MV-4-11 (cell line): Measurements from ENCODE around the gene CARD11.
"Not testable (repeated sequence)": the region's sequence is repeated elsewhere in the genome, so short reads cannot be mapped to it uniquely, and the experiment has no call there.

Experiments used
- DNase-seq: peaks from one replicate; lab custom pipeline; 2025; lab: John Stamatoyannopoulos, UW

CARD11 gene

DNA sequence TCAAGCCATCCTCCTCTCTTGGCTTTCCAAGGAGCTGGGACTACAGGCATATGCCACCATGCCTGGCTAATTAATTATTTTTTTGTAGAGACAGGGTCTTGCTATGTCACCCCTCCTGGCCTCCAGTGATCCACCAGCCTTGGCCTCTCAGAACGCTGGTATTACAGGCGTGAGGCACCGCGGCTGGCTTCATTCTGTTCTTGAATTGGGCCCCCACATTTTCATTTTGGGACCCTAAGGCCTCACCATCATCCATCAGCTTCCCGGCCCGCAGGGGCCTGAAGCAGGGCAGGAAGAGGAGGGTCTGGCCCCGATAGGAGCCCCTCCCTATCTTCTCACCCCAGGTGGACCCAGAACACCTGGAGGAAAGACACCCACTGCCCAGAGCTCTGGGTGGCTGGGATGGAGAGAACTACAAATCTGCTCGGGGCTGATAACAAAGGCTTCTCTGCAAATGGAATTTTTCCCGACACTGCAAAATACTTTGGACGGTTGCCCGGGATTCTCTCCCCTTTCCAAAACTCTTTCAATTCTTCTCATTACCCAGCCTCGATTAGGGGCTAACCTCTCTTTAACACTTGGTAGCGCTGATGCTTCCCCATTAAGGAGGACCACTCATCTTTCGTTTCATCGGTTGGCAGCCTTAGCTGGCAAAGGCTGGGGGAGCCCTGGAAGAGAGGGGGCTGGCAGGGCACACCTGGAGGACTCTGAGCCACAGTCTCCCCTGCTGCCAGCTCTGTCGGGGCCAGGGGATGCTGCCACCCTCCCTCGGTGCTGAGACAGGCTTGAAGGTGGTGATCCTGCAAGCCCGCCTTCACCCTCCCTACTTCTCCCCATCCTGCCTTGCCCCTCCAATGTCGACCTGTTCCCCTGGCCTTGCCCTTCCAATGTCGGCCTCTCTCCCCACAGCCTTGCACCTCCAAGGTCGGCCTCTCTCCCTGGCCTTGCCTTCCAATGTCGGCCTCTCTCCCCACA, 118.5 kb downstream of the CARD11 start:
- DNase-seq: no peak

DNA sequence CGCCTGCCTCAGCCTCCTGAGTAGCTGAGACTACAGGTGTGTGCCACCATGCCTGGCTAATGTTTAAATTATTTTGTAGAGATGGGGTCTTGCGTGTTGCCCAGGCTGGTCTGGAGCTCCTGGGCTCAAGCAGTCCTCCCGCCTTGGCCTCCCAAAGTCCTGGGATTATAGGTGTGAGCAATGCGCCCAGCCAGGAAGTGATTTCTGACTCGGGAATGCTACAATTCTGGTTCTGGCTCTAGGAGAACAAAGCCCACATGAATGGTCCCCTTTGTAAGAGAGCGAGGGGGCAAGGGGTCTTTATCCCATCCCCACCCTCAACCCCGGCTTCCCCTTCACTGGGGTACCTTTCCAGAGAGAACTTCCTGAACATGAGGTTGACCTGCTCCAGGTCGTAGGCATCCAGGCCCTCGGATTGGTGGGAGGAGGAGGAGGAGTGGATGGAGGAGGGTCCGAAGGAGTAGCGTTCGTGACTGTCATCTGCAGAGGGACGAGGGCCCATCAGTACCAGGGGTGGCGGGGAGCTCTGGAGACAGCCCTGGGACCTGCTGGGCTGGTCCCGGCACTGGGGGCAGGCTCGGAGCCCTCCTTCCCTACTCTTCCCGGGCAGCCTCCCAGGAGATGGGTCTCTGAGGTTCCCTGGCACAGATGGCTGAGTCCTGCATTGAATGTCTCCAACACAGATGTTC, 119.6 kb downstream of the CARD11 start:
- no peak for DNase-seq

DNA sequence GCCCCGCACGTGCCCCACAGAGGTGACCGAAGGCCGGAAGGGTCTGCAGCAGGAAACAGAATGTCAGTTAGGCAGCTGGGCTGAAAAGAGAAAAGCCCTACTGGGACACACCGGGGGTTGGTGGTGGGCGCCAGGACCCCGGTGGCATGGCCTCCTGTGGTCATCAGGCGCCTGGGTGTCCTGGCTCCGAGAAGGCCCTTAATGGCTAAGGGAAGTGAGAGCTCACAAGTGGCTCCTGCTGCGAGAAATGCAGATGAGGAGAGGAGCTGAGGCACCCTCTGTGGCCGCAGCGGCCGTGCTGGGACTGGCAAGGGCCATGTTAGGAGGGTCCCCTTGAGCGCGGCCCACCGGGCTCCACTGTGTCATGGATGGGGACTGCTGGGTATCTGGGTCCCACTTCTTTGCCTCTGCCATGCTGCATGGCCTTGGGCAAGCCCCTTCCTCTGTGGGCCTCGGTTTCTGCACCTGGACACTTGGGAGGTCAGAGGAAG, 120.3 kb downstream of the CARD11 start:
- no peak for DNase-seq

DNA sequence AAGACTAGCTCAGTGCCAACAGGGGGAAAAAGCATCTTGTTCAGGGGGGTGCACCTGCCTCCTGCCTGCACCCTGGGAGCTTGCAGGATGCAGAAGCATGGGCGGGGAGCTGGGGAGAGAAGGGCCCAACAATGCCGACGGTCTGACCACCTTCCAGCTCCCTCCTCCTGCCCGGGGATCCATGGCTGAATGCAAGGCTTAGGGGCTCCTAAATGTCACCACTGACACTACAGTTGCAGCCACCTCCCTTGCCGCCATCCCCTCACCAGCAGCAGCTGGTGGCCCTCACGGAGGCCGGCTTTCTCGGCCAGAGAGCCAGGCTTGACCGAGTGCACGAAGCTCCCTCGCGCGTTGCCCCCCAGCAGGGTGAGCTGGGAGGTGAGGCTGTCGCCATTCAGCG, 120.8 kb downstream of the CARD11 start:
- DNase-seq: no peak

DNA sequence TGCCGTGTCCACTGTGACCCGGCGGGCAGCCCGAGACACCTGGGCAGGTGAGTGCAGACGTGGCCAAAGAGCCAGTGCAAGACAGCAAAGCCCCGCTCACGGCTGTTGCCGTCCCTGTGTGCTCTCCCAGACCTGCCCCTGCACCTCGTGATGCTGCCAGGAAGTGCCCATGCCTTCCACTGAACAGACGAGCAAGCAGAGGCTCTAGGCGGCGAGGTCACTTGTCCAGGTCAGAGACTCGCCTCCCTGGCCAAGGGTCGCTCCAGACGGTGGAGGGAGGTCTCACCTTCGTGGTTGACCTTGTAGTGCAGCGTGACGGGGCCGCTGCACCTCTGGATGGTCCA, 121.3 kb downstream of the CARD11 start:
- DNase-seq: no peak

DNA sequence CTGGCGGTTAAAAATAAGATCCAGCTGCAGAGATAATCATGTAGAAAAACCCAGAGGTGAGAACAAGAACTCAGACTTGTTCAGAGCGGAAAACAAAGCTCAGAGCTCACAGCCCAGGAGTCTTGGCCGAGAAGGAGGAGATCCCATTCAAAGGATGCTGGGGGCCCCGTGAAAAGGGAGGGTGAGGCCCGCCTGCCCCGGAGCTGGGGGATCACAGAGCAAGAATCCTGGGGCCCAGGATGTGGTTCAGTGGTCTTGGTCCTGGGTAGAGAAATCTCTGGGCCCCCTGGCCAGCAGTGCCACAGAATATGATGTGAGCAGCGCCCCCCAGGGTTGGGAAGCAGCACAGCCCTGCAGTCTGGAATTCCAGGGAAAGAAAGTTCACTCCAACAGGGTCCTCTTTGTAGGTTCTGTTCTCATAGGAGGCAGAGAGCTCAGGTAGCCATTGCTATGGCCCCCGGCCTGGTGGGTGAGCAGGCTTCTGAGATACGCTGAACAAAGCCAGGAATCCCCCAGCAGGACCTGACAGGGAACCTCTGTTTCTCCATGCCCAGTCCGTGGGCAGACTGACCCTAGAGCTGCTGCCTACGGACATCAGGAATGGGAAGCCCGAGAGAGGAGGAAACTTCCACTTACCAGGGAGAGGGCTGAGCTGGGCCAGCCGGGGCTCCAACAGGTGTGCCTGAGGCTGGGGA, 121.9 kb downstream of the CARD11 start:
- DNase-seq: no peak

DNA sequence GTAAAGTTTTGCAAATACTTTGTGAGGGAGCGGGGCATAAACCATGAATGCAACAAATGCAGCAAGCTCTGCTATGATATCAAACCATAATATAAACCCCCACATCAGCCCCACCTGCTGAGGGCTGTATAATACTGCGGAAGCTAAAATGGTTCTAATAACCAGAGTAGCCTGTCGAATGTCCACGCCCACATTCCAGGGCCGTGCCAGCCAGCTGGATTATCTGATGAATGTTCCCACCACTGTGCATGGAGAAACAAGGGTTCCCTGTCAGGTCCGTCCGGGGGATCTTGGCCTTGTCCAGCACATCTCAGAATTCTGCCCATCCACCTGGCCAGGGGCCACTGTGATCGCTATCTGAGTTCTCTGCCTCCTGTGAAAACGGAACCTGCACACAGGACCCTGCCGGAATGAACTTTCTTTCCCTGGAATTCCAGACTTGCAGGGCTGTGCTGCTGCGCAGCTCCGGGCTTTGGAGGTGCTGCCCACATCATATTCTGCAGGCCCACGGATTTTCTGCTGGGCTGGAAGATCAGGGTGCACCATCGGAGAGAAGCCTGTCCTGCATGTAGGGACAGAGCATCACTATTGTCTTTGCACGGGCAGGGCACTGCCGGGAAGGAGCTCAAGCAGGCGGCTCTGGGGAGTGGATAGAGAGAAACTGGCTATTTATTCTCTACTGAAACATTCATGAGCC, 122.6 kb downstream of the CARD11 start:
- DNase-seq: no peak

DNA sequence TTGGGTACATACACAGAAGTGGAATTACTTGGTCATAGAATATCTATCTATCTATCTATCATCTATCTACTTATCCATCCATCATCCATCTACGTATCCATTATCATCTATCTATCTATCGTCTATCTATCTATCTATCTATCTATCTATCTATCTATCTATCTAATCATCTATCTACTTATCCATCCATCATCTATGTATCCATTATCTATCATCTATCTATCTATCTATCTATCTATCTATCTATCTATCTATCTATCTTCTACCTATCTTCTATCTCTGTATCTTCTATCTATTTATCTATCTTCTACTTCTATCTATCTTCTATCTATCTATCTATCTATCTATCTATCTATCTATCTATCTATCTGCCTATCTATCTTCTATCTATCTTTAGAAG, 123.2 kb downstream of the CARD11 start:
- DNase-seq: not testable (repeated sequence)

DNA sequence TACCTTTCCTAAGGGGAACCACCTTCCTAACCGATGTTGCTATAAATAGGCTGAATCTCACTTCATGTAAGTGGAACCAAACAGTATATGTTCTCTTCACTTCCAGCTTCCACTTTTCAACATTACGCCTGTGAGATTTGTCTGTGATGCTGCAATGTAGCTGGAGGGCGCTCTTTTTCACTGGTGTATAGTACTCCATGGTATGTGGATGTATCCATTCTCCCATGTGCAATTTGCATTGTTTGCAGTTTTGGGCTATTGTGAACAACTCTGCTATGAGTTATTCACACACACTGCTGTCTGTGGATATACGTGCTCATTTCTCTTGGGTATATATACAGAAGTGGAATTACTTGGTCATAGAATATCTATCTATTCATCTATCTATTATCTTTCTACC, 123.6 kb downstream of the CARD11 start:
- DNase-seq: no peak

DNA sequence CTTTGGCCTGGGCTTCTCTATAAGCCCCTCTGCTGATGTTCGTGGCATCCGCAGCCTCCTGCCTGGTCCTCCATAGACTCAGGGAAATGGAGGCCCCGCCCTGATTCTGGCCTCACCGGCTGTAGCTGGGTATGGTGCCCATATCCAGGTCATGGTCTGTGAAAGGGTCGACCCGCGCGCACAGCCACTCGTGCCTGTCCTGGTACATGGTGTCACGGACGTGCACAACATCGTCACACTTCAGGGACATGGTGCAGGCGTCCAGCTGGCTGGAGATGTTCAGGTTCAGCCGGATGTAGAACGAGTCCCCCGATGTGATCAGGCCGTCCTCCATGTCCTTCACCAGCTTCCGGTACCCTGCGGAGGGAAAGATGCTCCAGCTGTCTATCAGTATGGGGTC, 124.4 kb downstream of the CARD11 start:
- DNase-seq: no peak

DNA sequence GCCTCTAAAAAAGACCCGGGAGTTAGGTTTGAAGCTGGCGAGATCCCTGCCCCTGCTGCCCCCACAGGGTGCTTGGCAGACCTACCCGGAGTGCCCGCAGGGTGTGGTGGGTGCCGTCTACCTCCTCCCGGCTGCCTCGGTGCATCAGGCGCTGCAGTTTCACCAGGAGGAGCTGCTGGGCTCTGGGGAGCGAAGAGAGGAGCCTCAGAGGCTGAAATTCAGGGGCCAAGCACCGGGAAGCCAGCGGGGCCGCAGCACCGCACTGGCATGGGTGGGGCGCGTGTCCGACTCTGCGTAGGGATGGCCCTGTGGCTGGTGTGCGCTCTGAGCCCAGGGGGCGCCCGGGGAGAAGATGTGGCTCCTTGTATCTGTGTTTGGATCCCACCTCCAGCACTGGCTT, 125.3 kb downstream of the CARD11 start:
- DNase-seq: no peak

DNA sequence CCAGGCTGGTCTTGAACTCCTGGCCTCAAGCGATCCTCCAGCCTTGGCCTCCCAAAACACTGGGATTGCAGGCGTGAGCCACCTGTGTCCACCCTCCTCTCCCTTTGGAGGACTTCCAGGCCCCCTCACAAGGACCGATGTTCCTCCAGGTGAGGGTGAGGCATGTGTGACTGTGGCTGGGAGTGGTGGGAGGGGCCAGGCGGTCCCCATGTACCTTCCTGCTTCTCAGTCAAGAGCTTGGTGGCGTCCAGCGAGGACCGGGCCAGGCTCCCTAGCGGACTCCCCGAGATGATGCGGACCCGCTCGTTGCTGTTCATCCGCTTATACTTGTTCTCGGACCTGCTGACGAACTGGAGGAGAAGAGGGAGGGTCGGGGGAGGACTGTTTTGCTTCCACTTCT, 128.6 kb downstream of the CARD11 start:
- no peak for DNase-seq

DNA sequence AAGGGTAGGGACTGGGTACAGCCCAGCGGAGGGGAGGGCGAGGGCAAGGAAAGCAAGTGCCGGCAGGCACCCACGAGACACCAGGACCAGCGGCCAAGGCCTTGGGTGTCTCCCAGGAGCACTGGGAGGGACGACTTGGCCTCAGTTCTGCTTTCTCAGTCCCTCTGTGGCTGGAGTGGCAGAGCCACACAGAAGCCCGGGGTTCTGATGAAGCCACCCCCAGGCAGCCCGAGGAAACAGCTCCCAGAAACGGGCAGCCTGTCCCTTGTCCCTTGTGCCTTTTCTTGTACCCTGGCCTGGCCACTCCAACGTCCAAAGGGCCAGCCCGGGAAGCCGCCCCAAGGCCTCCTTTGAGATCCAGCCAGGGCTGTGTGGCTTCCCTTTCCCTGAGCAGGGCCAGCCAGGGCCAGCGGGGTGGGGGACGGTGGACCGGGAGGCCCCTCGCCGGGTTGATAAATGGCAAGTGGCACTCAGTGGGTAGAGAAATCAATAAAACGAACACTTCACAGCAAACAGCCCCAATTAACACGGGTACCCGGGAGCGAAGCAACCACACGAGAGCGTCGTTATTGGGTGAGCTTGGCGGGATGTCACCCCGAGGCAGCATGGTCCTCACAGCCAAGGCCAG, 129.8 kb downstream of the CARD11 start:
- DNase-seq: peak; percentile 8

DNA sequence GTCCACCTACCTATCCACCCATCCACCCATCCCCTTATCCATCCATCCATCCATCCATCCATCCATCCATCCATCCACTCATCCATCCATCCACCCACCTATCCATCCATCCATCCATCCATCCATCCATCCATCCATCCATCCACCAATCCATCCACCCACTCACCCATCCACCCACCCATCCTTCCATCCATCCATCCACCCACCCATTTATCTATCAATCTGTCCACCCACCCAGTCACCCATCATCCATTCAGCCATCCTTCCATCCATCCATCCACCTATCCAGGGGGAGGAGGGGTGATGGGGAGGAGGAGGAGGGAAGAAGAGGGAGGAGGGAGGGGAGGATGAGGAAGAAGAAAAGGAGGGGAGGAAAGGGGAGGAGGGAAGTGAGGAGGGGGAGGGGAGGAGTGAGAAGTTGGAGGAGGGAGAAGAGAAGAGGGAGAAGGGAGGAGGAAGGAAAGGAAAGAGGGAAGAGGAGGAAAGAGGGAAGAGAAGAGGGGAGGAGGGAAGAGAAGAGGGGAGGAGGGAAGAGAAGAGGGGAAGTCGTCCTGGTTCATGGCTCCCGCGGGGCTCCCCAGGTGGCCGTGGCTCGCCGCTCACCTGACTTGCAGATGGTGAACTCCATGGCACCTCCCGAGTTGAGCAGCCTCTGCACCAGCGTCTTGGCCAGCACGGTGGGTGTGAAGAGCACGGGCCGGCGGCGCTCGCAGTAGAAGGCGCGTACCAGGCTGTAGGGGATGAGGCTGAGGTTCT, 130.8 kb downstream of the CARD11 start:
- DNase-seq: no peak

DNA sequence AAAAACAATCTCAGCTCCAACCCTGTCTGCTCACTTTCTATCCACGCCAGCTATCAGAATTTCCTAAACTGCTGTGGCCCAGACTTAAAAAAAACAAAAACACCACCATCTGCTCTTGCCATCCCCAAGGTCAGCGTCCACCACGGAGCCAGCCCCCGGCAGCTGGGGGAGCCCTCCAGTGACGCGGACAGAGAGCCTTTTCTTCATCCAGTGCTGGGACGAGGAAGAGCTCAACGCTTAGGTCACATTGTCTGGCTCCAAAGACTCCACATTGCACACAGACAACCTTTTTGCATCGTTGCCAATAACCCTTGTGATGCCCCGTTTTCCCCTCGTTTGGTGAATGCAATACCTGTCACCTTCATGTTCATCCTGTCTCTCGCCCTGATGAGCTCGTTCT, 132.2 kb downstream of the CARD11 start:
- DNase-seq: no peak

DNA sequence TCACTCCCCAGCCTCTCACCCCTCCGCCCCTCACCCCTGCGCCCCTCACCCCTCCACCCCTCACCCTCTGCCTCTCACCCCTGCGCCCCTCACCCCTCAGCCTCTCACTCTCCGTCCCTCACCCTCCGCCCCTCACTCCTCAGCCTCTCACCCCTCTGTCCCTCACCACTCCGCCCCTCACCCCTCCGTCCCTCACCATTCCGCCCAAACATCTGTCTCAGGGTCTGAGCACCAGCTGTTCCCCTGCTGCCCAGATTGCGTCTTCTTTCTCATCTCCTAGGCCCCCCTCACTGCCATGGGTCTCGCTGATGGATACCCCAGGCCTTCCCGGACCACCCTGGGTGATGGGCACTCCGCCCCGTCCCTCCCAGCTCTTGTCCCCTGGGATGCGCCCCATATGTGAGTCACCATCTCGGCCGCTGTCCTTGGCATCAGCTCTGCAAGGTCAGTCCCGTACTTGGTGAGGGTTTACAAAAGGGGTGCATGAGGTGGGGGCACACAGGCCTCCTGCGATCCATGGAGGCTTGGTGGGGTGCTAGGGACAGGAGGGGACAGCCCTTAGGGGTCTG, 134.1 kb downstream of the CARD11 start:
- no peak for DNase-seq

DNA sequence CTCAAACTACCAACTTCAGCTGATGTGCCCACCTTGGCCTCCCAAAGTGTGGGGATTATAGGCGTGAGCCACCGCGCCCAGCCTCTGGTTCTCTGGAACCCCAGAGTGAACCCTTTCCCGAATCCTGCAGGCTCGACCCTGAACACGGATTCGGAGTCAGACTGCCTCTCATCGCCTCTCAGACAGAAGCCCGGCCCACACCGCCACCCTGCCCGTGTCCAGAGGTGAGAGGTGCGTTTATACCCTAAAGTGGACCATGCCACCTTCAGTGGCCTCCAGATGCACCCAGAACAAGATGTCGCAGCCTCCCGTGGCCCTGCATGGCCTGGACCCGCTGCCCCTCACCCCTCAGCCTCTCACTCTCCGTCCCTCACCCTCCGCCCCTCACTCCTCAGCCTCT, 134.6 kb downstream of the CARD11 start:
- DNase-seq: no peak

DNA sequence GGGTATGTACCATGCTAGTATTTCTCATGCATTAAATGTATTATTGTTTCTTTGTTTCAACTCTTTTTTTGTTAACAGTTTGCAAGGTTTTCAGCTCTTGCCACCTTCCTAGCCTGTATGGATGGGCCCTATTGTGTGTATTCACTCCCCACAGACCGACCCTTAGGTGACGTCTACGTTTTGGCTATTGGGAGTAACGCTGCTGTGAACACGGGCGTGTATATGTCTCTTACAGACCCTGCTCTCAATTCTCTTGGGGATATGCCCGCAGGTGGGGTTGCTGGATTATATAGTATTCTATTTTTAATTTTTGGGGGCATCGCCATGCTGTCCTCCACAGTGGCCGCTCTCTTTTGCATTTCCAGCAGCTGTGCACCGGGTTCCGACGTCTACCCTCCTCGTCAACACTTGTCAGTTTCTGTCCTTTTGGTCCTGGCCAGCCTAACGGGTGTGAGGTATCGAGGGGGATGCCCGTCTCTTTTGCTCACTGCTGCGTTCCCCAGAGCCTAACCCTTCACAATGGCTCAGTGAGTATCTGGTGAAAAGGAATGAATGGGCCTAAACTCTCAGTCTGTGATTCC, 135.5 kb downstream of the CARD11 start:
- DNase-seq: no peak

DNA sequence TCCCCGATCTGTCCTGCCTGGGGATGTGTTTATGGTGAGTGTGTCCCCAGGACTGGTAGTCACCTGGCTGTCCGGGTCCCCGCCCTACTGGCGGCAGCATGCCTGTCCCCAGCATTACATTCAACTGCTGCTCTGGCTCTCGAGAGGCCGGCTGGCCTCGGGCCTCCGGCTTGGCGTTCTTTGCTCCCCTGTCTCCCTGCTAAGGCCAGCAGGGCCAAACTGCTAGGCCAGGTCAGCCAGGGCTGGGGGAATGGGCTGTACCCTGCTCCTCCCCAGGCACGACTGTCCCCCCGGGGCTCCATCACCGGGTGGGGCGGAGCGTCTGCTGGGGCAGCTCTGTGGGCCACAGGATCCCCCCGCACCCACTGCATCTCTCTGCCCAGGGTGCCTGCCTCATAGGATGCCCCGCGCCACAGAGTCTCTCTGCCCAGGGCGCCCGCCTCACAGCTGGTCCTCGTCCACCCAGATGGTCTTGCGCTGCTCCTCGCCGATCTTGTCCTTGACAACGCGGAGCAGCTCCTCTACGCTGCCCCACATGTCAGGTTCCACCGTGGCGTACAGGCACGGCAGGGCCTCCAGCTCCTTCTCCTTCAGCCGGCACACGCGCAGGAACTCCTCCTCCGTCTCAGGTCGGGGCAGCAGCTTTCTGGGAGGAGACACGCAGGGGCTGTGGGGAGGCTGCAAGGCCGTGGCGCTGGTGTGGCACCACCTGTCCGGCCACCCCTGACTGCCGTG, 137.3 kb downstream of the CARD11 start:
- DNase-seq: no peak
